Activated naive CD4-positive, alpha-beta T cell treated with anti-CD3 and anti-CD28 coated beads, Interleukin-2, amount 50 U/mL, for 16 hours (primary cell): ENCODE data around the gene TBC1D9B.

ENCODE experiments used
- DNase-seq: peaks from one replicate; pipeline ENCODE4 v3.0.0-alpha.2; 2020

The TBC1D9B gene

GRCh38 chr5:179906795-179907555, 722 bp downstream of the TBC1D9B start:
- DNase-seq: peak; percentile 38

GRCh38 chr5:179906294-179906794, 1.4 kb downstream of the TBC1D9B start:
- no peak for DNase-seq

- DNase-seq: no peak
These were observed 2.5 kb downstream of the TBC1D9B start for GRCh38 chr5:179905161-179905560.

- no peak for DNase-seq
These were observed 3.1 kb downstream of the TBC1D9B start for GRCh38 chr5:179904463-179905160.

GRCh38 chr5:179902763-179903158, 4.9 kb downstream of the TBC1D9B start:
- no peak for DNase-seq

- DNase-seq: no peak
These were observed 5.6 kb downstream of the TBC1D9B start for GRCh38 chr5:179901915-179902762.

- DNase-seq: no peak
These were observed 6.2 kb downstream of the TBC1D9B start for GRCh38 chr5:179901462-179901861.

GRCh38 chr5:179900711-179901110, 7.0 kb downstream of the TBC1D9B start:
- no peak for DNase-seq

- no peak for DNase-seq
These were observed 7.5 kb downstream of the TBC1D9B start for GRCh38 chr5:179900206-179900605.

- no peak for DNase-seq
These were observed 11.8 kb downstream of the TBC1D9B start for GRCh38 chr5:179895861-179896260.

- DNase-seq: no peak
These were observed 13.5 kb downstream of the TBC1D9B start for GRCh38 chr5:179893958-179894895.

- no peak for DNase-seq
These were observed 14.4 kb downstream of the TBC1D9B start for GRCh38 chr5:179893076-179893957.

- no peak for DNase-seq
These were observed 15.4 kb downstream of the TBC1D9B start for GRCh38 chr5:179892255-179892654.

- no peak for DNase-seq
These were observed 16.7 kb downstream of the TBC1D9B start for GRCh38 chr5:179890751-179891682.

- no peak for DNase-seq
These were observed 17.8 kb downstream of the TBC1D9B start for GRCh38 chr5:179889885-179890284.

- no peak for DNase-seq
These were observed 19.9 kb downstream of the TBC1D9B start for GRCh38 chr5:179887802-179888201.

GRCh38 chr5:179887095-179887494, 20.6 kb downstream of the TBC1D9B start:
- DNase-seq: no peak

- DNase-seq: no peak
These were observed 21.3 kb downstream of the TBC1D9B start for GRCh38 chr5:179886190-179886911.

GRCh38 chr5:179885491-179886090, 22.1 kb downstream of the TBC1D9B start:
- no peak for DNase-seq
